Measurements from ENCODE around the gene SLC15A2.

Gene SLC15A2

GRCh38 chr3:121980450-121980796 lies 86.2 kb downstream of the SLC15A2 start:
- H3K27ac ChIP-seq = peak overlapping the region in 5 of 11 experiments; percentile 12 to 49 (median 46); a peak in 7 of 22 replicates

GRCh38 chr3:121981473-121981872 lies 87.3 kb downstream of the SLC15A2 start:
- H3K36me3 ChIP-seq = peaks cover 0 to 9% (median 0%) of the 10 kb centered on the region in 11 experiments; a peak in 1 of 22 replicates
- H4K20me1 ChIP-seq = no peaks in the 10 kb centered on the region
- H3K4me1 ChIP-seq = peaks cover 0 to 34% (median 4%) of the 10 kb centered on the region in 10 experiments; a peak in 9 of 20 replicates
- no peak overlapping the region for H3K4me2 ChIP-seq
- no peaks in the 10 kb centered on the region for H3K27me3 ChIP-seq
- H3K4me3 ChIP-seq = no peak overlapping the region
- no peak overlapping the region for H3K9ac ChIP-seq
- no peak for TF ChIP-seq Cebpa-rat (IDR thresholded peaks at IDR 0.05)
- H3K9me3 ChIP-seq (replicated peaks in 1 of 11) = peaks cover 19 to 37% (median 27%) of the 10 kb centered on the region in 11 experiments
- no peak overlapping the region; a peak in 1 of 22 replicates for H3K27ac ChIP-seq

More at GRCh38 chr3:121980450-121980796, 86.2 kb downstream of the SLC15A2 start:
- H3K4me3 ChIP-seq = no peak overlapping the region
- peaks cover 25 to 47% (median 35%) of the 10 kb centered on the region in 11 experiments for H3K9me3 ChIP-seq (replicated peaks in 1 of 11)
- no peak overlapping the region for H3K9ac ChIP-seq
- no peaks in the 10 kb centered on the region for H3K27me3 ChIP-seq
- peaks cover 0 to 16% (median 7%) of the 10 kb centered on the region in 11 experiments; a peak in 8 of 22 replicates for H3K36me3 ChIP-seq
- peak overlapping the region in 3 of 11 experiments; percentile 30 to 60 (median 42); a peak in 3 of 22 replicates for H3K4me2 ChIP-seq
- peaks cover 0 to 28% (median 4%) of the 10 kb centered on the region in 10 experiments; a peak in 9 of 20 replicates for H3K4me1 ChIP-seq
- no peaks in the 10 kb centered on the region for H4K20me1 ChIP-seq
- no peak for TF ChIP-seq Cebpa-rat (IDR thresholded peaks at IDR 0.05)

- peaks cover 0 to 9% (median 0%) of the 10 kb centered on the region in 11 experiments; a peak in 1 of 22 replicates for H3K36me3 ChIP-seq
- TF ChIP-seq Cebpa-rat (IDR thresholded peaks at IDR 0.05) = no peak
- H3K27ac ChIP-seq = no peak overlapping the region
- H3K4me3 ChIP-seq = no peak overlapping the region
- no peak overlapping the region for H3K9ac ChIP-seq
- no peaks in the 10 kb centered on the region for H3K27me3 ChIP-seq
- H3K9me3 ChIP-seq (replicated peaks in 1 of 11) = peaks cover 16 to 27% (median 19%) of the 10 kb centered on the region in 11 experiments
- peaks cover 16 to 46% (median 27%) of the 10 kb centered on the region in 10 experiments for H3K4me1 ChIP-seq
- no peak overlapping the region for H3K4me2 ChIP-seq
- no peaks in the 10 kb centered on the region for H4K20me1 ChIP-seq
These were observed 91.6 kb downstream of the SLC15A2 start for GRCh38 chr3:121985846-121986245.

- H3K4me1 ChIP-seq = peaks cover 39 to 69% (median 50%) of the 10 kb centered on the region in 10 experiments
- H3K36me3 ChIP-seq = peaks cover 0 to 9% (median 0%) of the 10 kb centered on the region in 11 experiments; a peak in 1 of 22 replicates
- peak overlapping the region in 10 of 11 experiments; percentile 5 to 93 (median 70); a peak in 12 of 22 replicates for H3K4me2 ChIP-seq
- no peak for TF ChIP-seq Cebpa-rat (IDR thresholded peaks at IDR 0.05)
- no peak overlapping the region for H3K4me3 ChIP-seq
- peaks cover 9 to 19% (median 12%) of the 10 kb centered on the region in 11 experiments for H3K9me3 ChIP-seq (replicated peaks in 1 of 11)
- H3K27ac ChIP-seq = no peak overlapping the region
- no peak overlapping the region for H3K9ac ChIP-seq
- H4K20me1 ChIP-seq = no peaks in the 10 kb centered on the region
- no peaks in the 10 kb centered on the region for H3K27me3 ChIP-seq
These were observed 93.9 kb downstream of the SLC15A2 start for GRCh38 chr3:121988146-121988545.

GRCh38 chr3:121989943-121990342 lies 95.7 kb downstream of the SLC15A2 start:
- peak overlapping the region in 8 of 11 experiments; percentile 15 to 92 (median 34); a peak in 7 of 22 replicates for H3K27ac ChIP-seq
- TF ChIP-seq Cebpa-rat (IDR thresholded peaks at IDR 0.05) = no peak
- H3K4me2 ChIP-seq = peak overlapping the region; percentile 42 to 93 (median 87)

GRCh38 chr3:121992601-121993560 lies 98.7 kb downstream of the SLC15A2 start:
- Histone ChIP-seq H3K4me3 (peak overlapping the region in 7 of 10 experiments; percentile 1 to 35 (median 18); a peak in 9 of 20 replicates), H3K9ac (peak overlapping the region; percentile 46 to 79 (median 72)), H3K36me3 (no peaks in the 10 kb centered on the region), H3K9me3 (replicated peaks in 1 of 11) (no peaks in the 10 kb centered on the region), H3K4me1 (peaks cover 87 to 99% (median 97%) of the 10 kb centered on the region in 10 experiments), H3K4me2 (peak overlapping the region; percentile 66 to 93 (median 87)), H4K20me1 (no peaks in the 10 kb centered on the region), H3K27me3 (no peaks in the 10 kb centered on the region), H3K27ac (peak overlapping the region; percentile 82 to 92 (median 91))
- no peak for TF ChIP-seq Cebpa-rat (IDR thresholded peaks at IDR 0.05)

More at GRCh38 chr3:121989943-121990342, 95.7 kb downstream of the SLC15A2 start:
- H3K9ac ChIP-seq = peak overlapping the region in 2 of 11 experiments; percentile 13 to 16; a peak in 2 of 22 replicates
- peaks cover 0 to 4% (median 0%) of the 10 kb centered on the region in 11 experiments; a peak in 4 of 22 replicates for H3K9me3 ChIP-seq (replicated peaks in 1 of 11)
- H3K4me3 ChIP-seq = no peak overlapping the region
- H3K36me3 ChIP-seq = no peaks in the 10 kb centered on the region
- H4K20me1 ChIP-seq = no peaks in the 10 kb centered on the region
- H3K4me1 ChIP-seq = peaks cover 57 to 81% (median 68%) of the 10 kb centered on the region in 10 experiments
- no peaks in the 10 kb centered on the region for H3K27me3 ChIP-seq

Measured in BLaER1 treated with 17β-estradiol and CSF1 and Interleukin-3, amounts not matched to agents 10 nM and 100 nM (cell line).